Progenitor cell of endocrine pancreas (in vitro differentiated cells): ENCODE measurements around the gene OSBPL5. TPM values are rescaled to one million over a fixed set of nuclear protein-coding genes. Genes with fewer than 3 reads are reported as not detected.

ENCODE experiments used
- DNase-seq: peaks from one replicate; pipeline ENCODE4 v3.0.0; 2021; ENCODE audit warnings: low spot score; ENCODE audit not compliant: unreplicated experiment
- H3K27ac Mint-ChIP-seq: 2 replicates; pipeline ENCODE4 v1.8.0; 2021; ENCODE audit warnings: mild to moderate bottlenecking, moderate library complexity, mixed read lengths
- H3K27me3 Mint-ChIP-seq: 2 replicates; pipeline ENCODE4 v1.8.0; 2021; ENCODE audit warnings: mixed read lengths
- H3K36me3 Mint-ChIP-seq: 2 replicates; pipeline ENCODE4 v1.8.0; 2022; ENCODE audit warnings: mixed read lengths; ENCODE audit not compliant: insufficient read depth
- H3K4me1 Mint-ChIP-seq: 2 replicates; pipeline ENCODE4 v1.8.0; 2021; ENCODE audit warnings: low read depth, mixed read lengths
- H3K4me3 Mint-ChIP-seq: 2 replicates; pipeline ENCODE4 v1.8.0; 2021; ENCODE audit warnings: low read depth, mild to moderate bottlenecking, moderate library complexity, mixed read lengths
- H3K9me3 Mint-ChIP-seq: 2 replicates; pipeline ENCODE4 v1.8.0; 2021; ENCODE audit warnings: low read depth, mixed read lengths
- total RNA-seq: library from RNA; stranded (reverse); gene quantifications from 2 replicates; pipeline ENCODE4 v1.2.1, GENCODE V29; 2021
- TF ChIP-seq, protein P1 (sequence below): fragments of 200-600 bp; sonication (generic); IDR thresholded peaks from one replicate; pipeline ENCODE4 v1.5.0; 2021; ENCODE audit warnings: antibody characterized with exemption, mild to moderate bottlenecking; ENCODE audit not compliant: unreplicated experiment

OSBPL5 gene
- total RNA-seq, 1 donor from 2014 or later: 11.9 TPM

DNA sequence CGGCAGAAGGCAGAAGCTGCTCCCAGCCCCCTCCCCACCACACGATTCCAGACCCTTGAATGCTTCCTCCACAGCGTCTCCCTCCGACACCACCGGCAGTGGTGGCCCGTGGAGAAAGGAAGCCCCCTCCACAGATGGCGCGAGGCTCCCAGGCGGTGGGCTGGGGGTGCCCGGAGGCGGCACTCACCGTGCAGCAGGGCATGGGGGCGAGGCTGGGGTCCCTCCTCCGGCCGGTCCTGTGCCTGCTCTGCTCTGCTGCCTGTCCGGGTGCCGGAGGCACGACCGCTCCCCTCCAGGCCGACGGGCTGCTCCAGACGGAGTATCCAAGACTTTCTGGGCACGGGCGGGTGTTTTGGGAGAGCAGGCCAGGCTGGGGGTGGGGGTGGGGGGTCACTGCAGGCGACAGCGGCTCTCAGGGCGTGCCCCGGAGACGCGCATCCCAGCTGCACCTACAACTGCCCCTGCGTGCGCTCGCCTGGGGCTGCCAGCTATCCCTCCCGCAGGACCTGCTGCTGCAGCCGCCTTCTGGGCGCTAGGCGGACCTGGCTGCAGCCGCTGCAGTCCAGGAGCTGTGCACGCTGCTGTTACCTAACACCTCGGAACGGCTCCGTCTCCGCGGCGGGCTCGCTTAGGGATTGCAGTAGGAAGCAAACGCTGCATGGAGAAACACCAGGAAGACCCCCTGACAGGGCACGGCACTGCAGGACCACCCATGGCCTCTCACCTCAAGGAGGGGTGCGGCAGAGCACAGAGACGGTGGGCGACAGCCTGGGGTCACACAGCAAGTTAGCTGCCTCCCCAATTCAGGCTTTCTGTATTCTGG, 38.3 kb upstream of the OSBPL5 start:
- H3K27me3 Mint-ChIP-seq: peaks cover 59% of the 10 kb centered on the region
- H3K27ac Mint-ChIP-seq: no peak overlapping the region
- no peaks in the 10 kb centered on the region for H3K4me1 Mint-ChIP-seq
- TF ChIP-seq, protein P1, sequence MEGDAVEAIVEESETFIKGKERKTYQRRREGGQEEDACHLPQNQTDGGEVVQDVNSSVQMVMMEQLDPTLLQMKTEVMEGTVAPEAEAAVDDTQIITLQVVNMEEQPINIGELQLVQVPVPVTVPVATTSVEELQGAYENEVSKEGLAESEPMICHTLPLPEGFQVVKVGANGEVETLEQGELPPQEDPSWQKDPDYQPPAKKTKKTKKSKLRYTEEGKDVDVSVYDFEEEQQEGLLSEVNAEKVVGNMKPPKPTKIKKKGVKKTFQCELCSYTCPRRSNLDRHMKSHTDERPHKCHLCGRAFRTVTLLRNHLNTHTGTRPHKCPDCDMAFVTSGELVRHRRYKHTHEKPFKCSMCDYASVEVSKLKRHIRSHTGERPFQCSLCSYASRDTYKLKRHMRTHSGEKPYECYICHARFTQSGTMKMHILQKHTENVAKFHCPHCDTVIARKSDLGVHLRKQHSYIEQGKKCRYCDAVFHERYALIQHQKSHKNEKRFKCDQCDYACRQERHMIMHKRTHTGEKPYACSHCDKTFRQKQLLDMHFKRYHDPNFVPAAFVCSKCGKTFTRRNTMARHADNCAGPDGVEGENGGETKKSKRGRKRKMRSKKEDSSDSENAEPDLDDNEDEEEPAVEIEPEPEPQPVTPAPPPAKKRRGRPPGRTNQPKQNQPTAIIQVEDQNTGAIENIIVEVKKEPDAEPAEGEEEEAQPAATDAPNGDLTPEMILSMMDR: peak; percentile 22
- H3K4me3 Mint-ChIP-seq: no peak overlapping the region
- DNase-seq: no peak
- no peaks in the 10 kb centered on the region for H3K36me3 Mint-ChIP-seq
- no peaks in the 10 kb centered on the region for H3K9me3 Mint-ChIP-seq

DNA sequence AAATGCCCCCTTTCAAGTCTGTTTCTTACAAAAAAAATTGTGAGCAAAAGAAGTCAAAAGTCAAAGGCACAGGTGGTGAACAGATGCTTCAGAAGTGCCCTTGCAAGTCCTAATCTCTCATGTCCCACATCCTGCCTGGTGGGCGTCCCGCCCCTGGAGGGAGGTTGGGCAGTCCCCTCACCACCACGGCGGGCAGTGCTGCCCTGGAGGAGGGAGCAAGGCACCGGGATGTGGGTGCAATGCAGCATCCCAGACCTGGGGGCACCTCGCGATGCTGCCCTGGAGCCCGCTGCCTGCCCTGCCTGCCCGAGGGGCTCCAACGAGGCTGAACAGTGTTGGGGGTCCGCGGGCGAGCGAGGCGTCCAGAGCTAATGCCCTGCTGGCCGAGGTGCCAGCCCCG, 37.6 kb upstream of the OSBPL5 start:
- Mint-ChIP-seq H3K36me3 (no peaks in the 10 kb centered on the region), H3K27me3 (peaks cover 54% of the 10 kb centered on the region), H3K4me1 (no peaks in the 10 kb centered on the region), H3K4me3 (no peak overlapping the region), H3K27ac (no peak overlapping the region), H3K9me3 (no peaks in the 10 kb centered on the region)
- no peak for DNase-seq
- TF ChIP-seq, protein P1: no peak

DNA sequence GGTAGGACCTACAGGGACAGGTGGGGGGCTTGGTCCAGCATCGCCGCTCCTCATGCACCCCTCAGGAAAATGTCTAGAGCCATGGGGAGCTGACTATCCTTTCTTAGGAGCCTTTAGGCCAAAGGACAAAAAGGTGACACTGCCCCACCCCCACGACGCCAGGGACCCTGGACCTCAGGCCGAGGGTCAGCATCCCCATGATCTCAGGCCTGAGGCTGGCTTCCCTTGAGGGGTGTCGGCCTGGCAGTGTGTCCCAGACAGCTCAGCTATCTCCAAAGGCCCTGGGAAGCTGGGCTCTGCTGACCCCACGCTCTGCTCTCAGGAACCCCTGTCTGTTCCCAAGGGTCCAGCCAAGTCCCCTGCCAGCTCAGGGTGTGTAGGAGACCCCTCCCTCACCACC, 37.2 kb upstream of the OSBPL5 start:
- no peaks in the 10 kb centered on the region for H3K9me3 Mint-ChIP-seq
- no peaks in the 10 kb centered on the region for H3K36me3 Mint-ChIP-seq
- TF ChIP-seq, protein P1: no peak
- H3K27ac Mint-ChIP-seq: no peak overlapping the region
- H3K27me3 Mint-ChIP-seq: peaks cover 52% of the 10 kb centered on the region
- no peak for DNase-seq
- no peaks in the 10 kb centered on the region for H3K4me1 Mint-ChIP-seq
- no peak overlapping the region for H3K4me3 Mint-ChIP-seq

DNA sequence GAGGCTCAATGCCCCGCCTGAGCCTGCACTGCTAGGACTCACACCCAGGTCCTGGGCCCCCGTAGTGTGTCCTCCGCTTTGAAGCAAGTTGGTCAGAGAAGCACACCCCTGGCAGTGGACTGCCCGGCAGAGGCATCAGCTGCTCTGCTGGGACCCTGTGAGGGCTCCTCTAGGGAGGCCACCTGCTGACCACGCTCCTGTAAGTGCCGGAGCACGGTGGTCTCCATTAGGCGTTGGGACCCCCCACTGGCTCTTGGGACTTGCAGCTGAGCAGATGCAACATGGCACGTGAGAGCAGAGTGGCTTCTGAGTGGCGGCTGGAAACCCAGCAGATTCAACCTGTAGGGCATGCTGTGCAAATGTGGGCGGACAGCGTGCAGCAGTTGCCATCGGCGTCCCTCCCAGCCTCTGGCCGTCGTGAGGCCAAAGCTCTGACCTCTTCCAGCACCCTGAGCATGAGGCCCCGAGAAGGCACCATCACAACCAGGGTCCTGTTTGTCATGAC, 36.6 kb upstream of the OSBPL5 start:
- peaks cover 54% of the 10 kb centered on the region for H3K27me3 Mint-ChIP-seq
- TF ChIP-seq, protein P1: no peak
- no peaks in the 10 kb centered on the region for H3K36me3 Mint-ChIP-seq
- H3K9me3 Mint-ChIP-seq: no peaks in the 10 kb centered on the region
- no peak overlapping the region for H3K4me3 Mint-ChIP-seq
- H3K4me1 Mint-ChIP-seq: no peaks in the 10 kb centered on the region
- no peak for DNase-seq
- H3K27ac Mint-ChIP-seq: no peak overlapping the region

DNA sequence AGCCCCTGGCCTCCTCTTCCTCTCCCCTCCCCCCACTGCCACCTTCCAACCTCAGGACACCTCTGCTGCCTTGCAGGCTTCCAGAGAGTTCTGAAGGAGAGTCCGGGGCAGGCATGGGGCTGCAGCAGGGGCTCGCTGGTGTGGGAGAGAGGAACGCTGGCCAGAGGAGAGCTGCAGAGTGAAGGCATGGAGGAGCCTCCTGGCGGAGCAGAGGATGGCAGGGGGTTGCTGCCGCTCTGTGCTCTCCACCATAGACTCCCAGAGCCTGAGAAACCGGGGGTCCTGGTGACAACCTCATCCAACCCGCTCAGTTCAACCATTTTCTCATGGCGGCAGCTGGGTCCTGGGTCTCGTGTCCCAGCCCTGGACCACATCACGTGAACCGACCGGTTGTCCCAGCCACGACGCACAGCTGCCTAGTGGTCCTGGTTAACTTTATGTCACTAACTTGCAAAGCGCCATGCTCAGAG, 36.0 kb upstream of the OSBPL5 start:
- H3K36me3 Mint-ChIP-seq: no peaks in the 10 kb centered on the region
- TF ChIP-seq, protein P1: no peak
- H3K27ac Mint-ChIP-seq: no peak overlapping the region
- H3K4me3 Mint-ChIP-seq: no peak overlapping the region
- DNase-seq: no peak
- no peaks in the 10 kb centered on the region for H3K9me3 Mint-ChIP-seq
- H3K27me3 Mint-ChIP-seq: peaks cover 55% of the 10 kb centered on the region
- no peaks in the 10 kb centered on the region for H3K4me1 Mint-ChIP-seq
